ENCODE results near the gene DPP9.
A peak's percentile ranks its signal among the peaks of the same experiment; 100 is the strongest.

DPP9 gene

DNA sequence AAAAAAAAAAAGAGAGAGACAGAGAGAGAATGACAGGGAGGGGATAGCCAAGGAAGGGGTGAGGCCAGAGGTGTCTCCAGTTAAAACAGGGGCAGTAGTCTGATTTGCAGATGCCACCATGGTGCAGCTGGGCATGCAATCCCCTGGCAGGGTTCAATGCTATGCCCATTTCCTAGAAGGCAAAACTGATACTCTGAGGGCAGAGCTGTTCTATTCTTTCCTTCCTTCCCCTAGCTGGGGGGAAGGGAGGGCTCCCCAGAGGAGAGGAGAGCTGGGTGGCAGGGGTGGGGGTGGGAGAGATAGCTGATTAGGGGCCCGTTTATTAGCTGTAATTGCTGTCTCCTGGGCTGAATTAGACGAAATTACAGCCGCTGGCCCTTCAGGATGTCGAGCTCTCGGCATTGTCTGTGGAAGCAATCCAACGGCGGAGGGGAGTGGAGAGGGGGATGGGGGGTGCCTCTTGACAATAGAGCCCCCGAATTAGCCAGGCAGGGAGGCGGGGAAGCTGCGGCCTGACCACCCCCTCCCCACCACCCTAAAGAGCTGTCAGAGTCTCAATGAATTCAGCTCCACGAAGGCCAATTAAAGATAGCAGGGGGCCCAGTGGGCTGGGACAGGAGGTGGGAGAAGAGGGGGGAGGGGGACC, 14.4 kb upstream of the DPP9 start:
- Histone ChIP-seq H3K27me3 (peaks cover 46% of the 10 kb centered on the region), H3K9me3 (no peaks in the 10 kb centered on the region), H3K4me1 (ENCODE audit: control insufficient read depth in 1 of 2, insufficient read depth in 1 of 2, low read depth in 1 of 2, low read length in 1 of 2) (no peaks in the 10 kb centered on the region), H3K27ac (no peak overlapping the region), H3K36me3 (no peaks in the 10 kb centered on the region), H3K4me3 (ENCODE audit: low read depth in 1 of 2, low read length in 1 of 2) (no peak overlapping the region)
- TF ChIP-seq, protein P1, sequence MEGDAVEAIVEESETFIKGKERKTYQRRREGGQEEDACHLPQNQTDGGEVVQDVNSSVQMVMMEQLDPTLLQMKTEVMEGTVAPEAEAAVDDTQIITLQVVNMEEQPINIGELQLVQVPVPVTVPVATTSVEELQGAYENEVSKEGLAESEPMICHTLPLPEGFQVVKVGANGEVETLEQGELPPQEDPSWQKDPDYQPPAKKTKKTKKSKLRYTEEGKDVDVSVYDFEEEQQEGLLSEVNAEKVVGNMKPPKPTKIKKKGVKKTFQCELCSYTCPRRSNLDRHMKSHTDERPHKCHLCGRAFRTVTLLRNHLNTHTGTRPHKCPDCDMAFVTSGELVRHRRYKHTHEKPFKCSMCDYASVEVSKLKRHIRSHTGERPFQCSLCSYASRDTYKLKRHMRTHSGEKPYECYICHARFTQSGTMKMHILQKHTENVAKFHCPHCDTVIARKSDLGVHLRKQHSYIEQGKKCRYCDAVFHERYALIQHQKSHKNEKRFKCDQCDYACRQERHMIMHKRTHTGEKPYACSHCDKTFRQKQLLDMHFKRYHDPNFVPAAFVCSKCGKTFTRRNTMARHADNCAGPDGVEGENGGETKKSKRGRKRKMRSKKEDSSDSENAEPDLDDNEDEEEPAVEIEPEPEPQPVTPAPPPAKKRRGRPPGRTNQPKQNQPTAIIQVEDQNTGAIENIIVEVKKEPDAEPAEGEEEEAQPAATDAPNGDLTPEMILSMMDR (IDR thresholded peaks at IDR 0.05): no peak

DNA sequence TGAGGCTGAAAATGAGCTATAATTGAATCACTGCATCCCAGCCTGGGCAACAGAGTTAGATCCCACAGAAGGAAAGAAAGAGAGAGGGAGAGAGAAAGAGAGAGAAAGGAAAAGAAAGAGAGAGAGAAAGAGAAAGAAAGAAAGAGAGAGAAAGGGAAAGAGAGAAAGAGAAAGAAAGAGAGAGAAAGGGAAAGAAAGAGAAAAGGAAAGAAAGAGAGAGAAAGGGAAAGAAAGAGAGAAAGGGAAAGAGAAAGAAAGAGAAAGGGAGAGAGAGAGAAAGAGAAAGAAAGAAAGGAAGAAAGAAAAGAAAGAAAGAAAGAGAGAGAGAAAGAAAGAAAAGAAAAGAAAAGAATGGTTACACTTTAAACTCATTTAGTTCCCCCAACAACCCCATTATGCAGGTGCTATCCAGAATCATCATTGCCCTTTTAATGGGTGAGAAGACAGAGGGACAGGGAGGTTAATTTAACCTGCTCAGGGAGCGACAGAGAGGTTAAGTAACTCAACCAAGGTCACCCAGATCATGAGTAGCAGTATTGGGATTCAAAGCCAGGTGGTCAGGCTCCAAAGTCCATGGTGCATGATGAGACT, 10.2 kb upstream of the DPP9 start:
- Histone ChIP-seq H3K27ac (no peak overlapping the region), H3K36me3 (no peaks in the 10 kb centered on the region), H3K9me3 (no peaks in the 10 kb centered on the region), H3K27me3 (peaks cover 34% of the 10 kb centered on the region), H3K4me3 (ENCODE audit: low read depth in 1 of 2, low read length in 1 of 2) (no peak overlapping the region), H3K4me1 (ENCODE audit: control insufficient read depth in 1 of 2, insufficient read depth in 1 of 2, low read depth in 1 of 2, low read length in 1 of 2) (no peaks in the 10 kb centered on the region)
- TF ChIP-seq, protein P1 (IDR thresholded peaks at IDR 0.05): no peak

DNA sequence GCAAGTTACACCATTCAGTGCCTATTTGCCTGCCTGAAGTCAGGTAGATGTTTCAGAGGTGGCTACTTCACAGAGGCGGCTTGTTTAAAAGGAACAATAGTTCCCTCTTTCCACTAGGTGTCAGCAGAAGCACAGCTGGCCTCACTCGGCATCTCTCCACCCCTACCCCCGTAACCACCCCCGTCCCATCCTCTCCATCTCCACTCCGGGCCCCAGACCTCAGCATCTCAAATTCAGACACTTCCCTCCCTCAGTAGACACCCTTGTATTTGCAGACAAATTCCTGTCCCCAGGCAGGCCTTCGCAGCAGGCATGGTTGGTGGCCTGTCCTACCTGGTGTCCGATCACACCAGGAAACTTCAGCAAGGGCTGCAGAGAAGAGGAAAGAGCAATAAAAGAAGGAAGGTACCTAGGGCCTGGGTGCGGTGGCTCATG, 9.1 kb upstream of the DPP9 start:
- no peak overlapping the region for H3K27ac ChIP-seq
- no peaks in the 10 kb centered on the region for H3K4me1 ChIP-seq (ENCODE audit: control insufficient read depth in 1 of 2, insufficient read depth in 1 of 2, low read depth in 1 of 2, low read length in 1 of 2)
- no peaks in the 10 kb centered on the region for H3K9me3 ChIP-seq
- H3K36me3 ChIP-seq: no peaks in the 10 kb centered on the region
- no peak overlapping the region for H3K4me3 ChIP-seq (ENCODE audit: low read depth in 1 of 2, low read length in 1 of 2)
- peaks cover 22% of the 10 kb centered on the region for H3K27me3 ChIP-seq
- TF ChIP-seq, protein P1 (IDR thresholded peaks at IDR 0.05): peak; percentile 21

DNA sequence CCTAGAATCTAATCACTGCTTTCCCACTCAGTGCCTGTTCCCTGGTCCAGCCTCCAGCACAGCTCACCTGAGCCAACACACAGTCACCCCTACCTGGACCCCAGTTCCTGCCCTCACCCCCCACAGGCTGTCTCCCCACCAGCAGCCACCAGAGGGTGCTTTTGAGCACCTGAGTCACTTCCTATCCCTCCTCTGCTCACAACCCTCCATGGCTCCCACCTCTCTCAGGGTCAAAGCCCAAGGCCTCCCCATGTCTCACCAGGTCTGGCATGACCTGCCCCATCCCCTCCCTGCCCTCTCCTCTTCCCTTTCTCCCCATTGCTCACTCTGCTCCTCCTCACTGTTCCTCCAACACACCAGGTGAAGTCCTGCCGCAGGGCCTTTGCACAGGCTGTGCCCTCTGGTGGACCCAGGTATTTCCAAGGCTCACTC, 7.1 kb upstream of the DPP9 start:
- Histone ChIP-seq H3K9me3 (no peaks in the 10 kb centered on the region), H3K36me3 (no peaks in the 10 kb centered on the region)

DNA sequence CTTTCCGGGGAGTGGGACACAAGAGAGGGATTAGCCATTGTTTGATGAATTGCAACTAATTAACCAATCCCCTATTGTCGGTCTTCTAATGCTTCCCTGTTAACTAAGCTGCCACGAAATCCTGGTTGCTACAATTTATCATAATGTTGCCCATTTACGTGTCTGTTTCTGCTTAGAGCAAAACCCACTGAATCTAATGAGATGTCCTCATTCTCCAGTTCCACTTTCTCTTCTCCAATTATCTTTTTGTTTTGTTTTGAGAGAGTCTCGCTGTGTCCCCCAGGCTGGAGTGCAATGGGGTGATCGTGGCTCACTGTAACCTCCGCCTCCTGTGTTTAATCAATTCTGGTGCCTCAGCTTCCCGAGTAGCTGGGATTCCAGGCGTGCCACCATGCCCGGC, 5.2 kb upstream of the DPP9 start:
- Histone ChIP-seq H3K36me3 (no peaks in the 10 kb centered on the region), H3K9me3 (no peaks in the 10 kb centered on the region), H3K4me3 (ENCODE audit: low read depth in 1 of 2, low read length in 1 of 2) (no peak overlapping the region), H3K27me3 (peaks cover 3% of the 10 kb centered on the region), H3K27ac (no peak overlapping the region), H3K4me1 (ENCODE audit: control insufficient read depth in 1 of 2, insufficient read depth in 1 of 2, low read depth in 1 of 2, low read length in 1 of 2) (peaks cover 6 to 11% of the 10 kb centered on the region in 2 experiments)
- TF ChIP-seq, protein P1 (IDR thresholded peaks at IDR 0.05): no peak

More for the DNA sequence above, 7.1 kb upstream of the DPP9 start:
- Histone ChIP-seq H3K27me3 (peaks cover 12% of the 10 kb centered on the region), H3K27ac (no peak overlapping the region), H3K4me1 (ENCODE audit: control insufficient read depth in 1 of 2, insufficient read depth in 1 of 2, low read depth in 1 of 2, low read length in 1 of 2) (no peaks in the 10 kb centered on the region), H3K4me3 (ENCODE audit: low read depth in 1 of 2, low read length in 1 of 2) (no peak overlapping the region)
- TF ChIP-seq, protein P1 (IDR thresholded peaks at IDR 0.05): peak; percentile 74
